ENCODE results near the gene AGPAT4.

The AGPAT4 gene

GRCh38 chr6:161080263-161080970 is 193.4 kb downstream of the AGPAT4 start:
- DNase-seq: no peak
